ENCODE measurements around the gene CLDN24. TPM values are rescaled to one million over a fixed set of nuclear protein-coding genes. Genes with fewer than 3 reads are reported as not detected.
"Not testable (repeated sequence)": the region's sequence is repeated elsewhere in the genome, so short reads cannot be mapped to it uniquely, and the experiment has no call there.

The CLDN24 gene
- total and polyA plus RNA-seq, 3 donors from 2014 or later, result not detected

DNA sequence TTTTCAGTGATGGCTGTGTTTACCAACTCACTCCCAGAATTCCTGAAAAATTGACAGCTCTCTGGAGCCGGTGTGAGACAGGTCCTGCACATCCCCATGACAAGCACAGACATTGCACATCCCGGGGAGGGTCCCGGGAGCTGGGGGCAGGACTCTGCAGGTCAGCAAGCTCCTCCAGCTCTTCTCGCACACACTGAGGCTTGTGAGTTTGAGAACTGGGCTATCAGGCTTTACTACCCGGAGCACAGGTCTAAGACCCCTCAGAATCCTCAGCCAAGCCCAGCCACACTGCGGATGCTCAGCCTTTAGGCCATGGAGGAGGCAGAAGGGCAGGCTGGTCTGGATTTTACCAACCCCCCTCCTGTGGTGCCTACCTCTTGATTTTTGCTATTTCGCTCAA lies 5.6 kb upstream of the CLDN24 start:
- Histone ChIP-seq H3K27me3 (no peaks in the 10 kb centered on the region), H3K27ac (no peak overlapping the region), H3K9me3 (no peaks in the 10 kb centered on the region), H3K4me1 (no peaks in the 10 kb centered on the region), H3K36me3 (ENCODE audit: low read depth, missing control alignments) (no peaks in the 10 kb centered on the region), H3K4me3 (no peak overlapping the region)
- WGBS, 2 donors, result 92% methylated on average over 7 of the region's 7 CpGs
- DNase-seq, result no peak
- intact Hi-C loops (cut with DNase I; ENCODE audit: low total_unique reads), result no loop called here
- TF ChIP-seq, protein P1, sequence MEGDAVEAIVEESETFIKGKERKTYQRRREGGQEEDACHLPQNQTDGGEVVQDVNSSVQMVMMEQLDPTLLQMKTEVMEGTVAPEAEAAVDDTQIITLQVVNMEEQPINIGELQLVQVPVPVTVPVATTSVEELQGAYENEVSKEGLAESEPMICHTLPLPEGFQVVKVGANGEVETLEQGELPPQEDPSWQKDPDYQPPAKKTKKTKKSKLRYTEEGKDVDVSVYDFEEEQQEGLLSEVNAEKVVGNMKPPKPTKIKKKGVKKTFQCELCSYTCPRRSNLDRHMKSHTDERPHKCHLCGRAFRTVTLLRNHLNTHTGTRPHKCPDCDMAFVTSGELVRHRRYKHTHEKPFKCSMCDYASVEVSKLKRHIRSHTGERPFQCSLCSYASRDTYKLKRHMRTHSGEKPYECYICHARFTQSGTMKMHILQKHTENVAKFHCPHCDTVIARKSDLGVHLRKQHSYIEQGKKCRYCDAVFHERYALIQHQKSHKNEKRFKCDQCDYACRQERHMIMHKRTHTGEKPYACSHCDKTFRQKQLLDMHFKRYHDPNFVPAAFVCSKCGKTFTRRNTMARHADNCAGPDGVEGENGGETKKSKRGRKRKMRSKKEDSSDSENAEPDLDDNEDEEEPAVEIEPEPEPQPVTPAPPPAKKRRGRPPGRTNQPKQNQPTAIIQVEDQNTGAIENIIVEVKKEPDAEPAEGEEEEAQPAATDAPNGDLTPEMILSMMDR (IDR thresholded peaks at IDR 0.05), result no peak
- TF ChIP-seq POLR2A (IDR thresholded peaks at IDR 0.05), result no peak

DNA sequence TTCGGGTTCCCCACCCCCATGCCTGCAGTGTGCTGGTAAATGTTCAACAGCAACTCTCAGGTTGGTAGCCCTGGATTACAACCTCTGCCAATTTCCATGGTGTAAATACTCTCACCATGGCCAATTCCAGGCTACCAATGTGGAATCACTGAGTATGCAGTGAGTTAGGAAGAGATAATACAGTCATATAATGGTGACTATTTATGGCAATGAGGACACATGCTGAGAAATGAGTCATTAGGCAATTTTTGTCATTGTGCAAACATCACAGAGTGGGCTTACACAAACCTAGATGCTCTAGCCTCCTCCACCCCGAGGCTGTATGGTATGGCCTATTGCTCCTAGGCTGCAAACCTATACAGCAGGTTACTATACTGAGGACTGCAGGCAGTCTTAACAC lies 4.6 kb upstream of the CLDN24 start:
- intact Hi-C loops (cut with DNase I; ENCODE audit: low total_unique reads), result no loop called here
- no peak overlapping the region for H3K27ac ChIP-seq
- H3K4me3 ChIP-seq, result no peak overlapping the region
- 69 to 75% methylated on average over 2 of the region's 2 CpGs for WGBS, 2 donors
- H3K36me3 ChIP-seq (ENCODE audit: low read depth, missing control alignments), result no peaks in the 10 kb centered on the region
- TF ChIP-seq, protein P1 (IDR thresholded peaks at IDR 0.05), result no peak
- TF ChIP-seq POLR2A (IDR thresholded peaks at IDR 0.05), result no peak
- H3K9me3 ChIP-seq, result no peaks in the 10 kb centered on the region
- DNase-seq, result no peak
- no peaks in the 10 kb centered on the region for H3K27me3 ChIP-seq
- H3K4me1 ChIP-seq, result no peaks in the 10 kb centered on the region

DNA sequence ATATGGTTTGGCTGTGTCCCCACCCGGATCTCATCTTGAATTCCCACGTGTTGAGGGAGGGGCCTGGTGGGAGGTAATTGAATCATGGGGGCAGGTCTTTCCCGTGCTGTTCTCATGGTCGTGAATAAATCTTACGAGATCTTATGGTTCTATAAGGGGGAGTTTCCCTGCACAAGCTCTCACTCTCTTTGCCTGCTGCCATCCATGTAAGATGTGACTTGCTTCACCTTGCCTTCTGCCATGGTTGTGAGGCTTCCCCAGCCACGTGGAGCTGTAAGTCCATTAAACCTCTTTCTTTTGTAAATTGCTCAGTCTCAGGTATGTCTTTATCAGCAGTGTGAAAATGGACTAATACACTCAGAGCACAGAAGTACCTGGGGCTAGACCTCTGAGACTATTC lies 4.2 kb upstream of the CLDN24 start:
- H3K36me3 ChIP-seq (ENCODE audit: low read depth, missing control alignments); H3K27me3 ChIP-seq; intact Hi-C loops (cut with DNase I; ENCODE audit: low total_unique reads); H3K4me3 ChIP-seq; H3K4me1 ChIP-seq; H3K9me3 ChIP-seq; H3K27ac ChIP-seq; DNase-seq: not testable (repeated sequence)
- 75 to 83% methylated on average over 6 of the region's 6 CpGs for WGBS, 2 donors

DNA sequence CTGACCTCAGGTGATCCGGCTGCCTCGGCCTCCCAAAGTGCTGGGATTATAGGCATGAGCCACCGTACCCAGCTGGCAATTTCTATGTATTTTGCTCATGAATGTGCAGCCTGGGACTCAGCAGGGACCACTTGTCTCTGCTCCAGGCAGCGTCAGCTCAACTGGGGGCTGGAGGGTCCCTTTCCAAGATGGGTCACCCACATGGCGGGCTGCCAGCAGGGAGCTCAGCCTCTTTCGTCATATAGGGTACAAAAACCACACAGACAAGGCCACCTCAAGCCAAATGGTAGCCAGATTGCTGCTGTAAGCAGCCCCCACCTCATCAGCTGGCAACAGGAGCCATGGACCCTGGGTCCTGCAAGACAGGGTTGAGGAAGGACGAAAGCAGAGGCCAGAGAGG lies 2.4 kb upstream of the CLDN24 start:
- DNase-seq, result no peak
- no peak overlapping the region for H3K4me3 ChIP-seq
- no peaks in the 10 kb centered on the region for H3K27me3 ChIP-seq
- no peak for TF ChIP-seq POLR2A (IDR thresholded peaks at IDR 0.05)
- TF ChIP-seq, protein P1 (IDR thresholded peaks at IDR 0.05), result no peak
- H3K9me3 ChIP-seq, result no peaks in the 10 kb centered on the region
- no peaks in the 10 kb centered on the region for H3K36me3 ChIP-seq (ENCODE audit: low read depth, missing control alignments)
- intact Hi-C loops (cut with DNase I; ENCODE audit: low total_unique reads), result no loop called here
- WGBS, 2 donors, result 92 to 96% methylated on average over 7 of the region's 7 CpGs
- no peak overlapping the region for H3K27ac ChIP-seq
- H3K4me1 ChIP-seq, result no peaks in the 10 kb centered on the region

DNA sequence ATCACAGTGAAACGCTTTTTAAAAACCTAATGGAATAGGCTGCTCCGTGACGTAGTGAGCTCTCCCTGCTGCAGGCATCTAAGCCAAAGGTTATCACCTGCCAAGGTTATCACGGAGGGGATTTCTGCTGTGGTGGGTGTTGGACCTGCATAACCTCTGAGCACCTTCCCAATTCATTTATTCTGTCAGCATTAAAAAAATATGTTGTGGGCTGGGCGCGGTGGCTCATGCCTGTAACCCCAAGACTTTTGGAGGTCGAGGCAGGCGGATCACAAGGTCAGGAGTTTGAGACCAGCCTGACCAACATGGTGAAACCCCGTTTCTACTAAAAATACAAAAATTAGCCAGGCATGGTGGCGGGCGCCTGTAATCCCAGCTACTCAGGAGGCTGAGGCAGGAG lies 1.8 kb upstream of the CLDN24 start:
- H3K36me3 ChIP-seq (ENCODE audit: low read depth, missing control alignments); H3K4me3 ChIP-seq; H3K9me3 ChIP-seq; H3K4me1 ChIP-seq; H3K27ac ChIP-seq; H3K27me3 ChIP-seq; intact Hi-C loops (cut with DNase I; ENCODE audit: low total_unique reads); DNase-seq: not testable (repeated sequence)
- WGBS, 2 donors, result 88 to 90% methylated on average over 11 of the region's 11 CpGs

DNA sequence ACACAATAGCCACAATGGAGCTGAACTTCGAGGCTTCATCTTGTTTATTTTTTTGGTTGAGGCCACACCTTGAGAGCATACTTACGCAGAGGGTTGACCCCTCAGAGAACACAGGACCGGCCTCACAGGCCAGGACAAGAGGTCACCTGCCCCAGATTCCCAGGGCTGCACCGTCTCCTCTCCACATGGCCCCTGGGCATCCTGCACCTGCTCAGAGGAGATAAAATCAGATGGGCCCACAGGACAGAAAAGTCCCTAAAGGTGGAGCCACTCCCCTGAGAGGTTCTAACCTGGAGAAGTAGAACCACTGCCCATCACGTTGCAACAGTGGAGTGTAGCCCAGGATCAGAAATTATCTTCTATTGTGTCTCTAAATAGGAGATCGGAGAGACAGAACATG lies 1.1 kb upstream of the CLDN24 start:
- intact Hi-C loops (cut with DNase I; ENCODE audit: low total_unique reads), result no loop called here
- Histone ChIP-seq H3K4me3 (no peak overlapping the region), H3K36me3 (ENCODE audit: low read depth, missing control alignments) (no peaks in the 10 kb centered on the region), H3K9me3 (no peaks in the 10 kb centered on the region), H3K4me1 (no peaks in the 10 kb centered on the region), H3K27me3 (no peaks in the 10 kb centered on the region), H3K27ac (no peak overlapping the region)
- no peak for TF ChIP-seq POLR2A (IDR thresholded peaks at IDR 0.05)
- TF ChIP-seq, protein P1 (IDR thresholded peaks at IDR 0.05), result no peak
- WGBS, 2 donors, result 83 to 93% methylated on average over 4 to 6 of the region's 6 CpGs
- DNase-seq, result no peak

All from testis (tissue), 3 donors.